Activated CD4-positive, alpha-beta memory T cell treated with anti-CD3 and anti-CD28 coated beads, Interleukin-2, amount 10 ng/mL, durations not matched to agents 7 days and 5 days (primary cell): ENCODE measurements around the gene SIRPG. TPM values are rescaled to one million over a fixed set of nuclear protein-coding genes. Genes with fewer than 3 reads are reported as not detected.

Experiments used
- CTCF ChIA-PET: fragments of 350-600 bp; sonication (Branson Sonifier 250); formaldehyde crosslinking; loops from one replicate; lab custom pipeline; 2021; ENCODE audit warnings: antibody characterized with exemption, inconsistent platforms; lab: Charles Lee
- POLR2A ChIA-PET: fragments of 350-600 bp; sonication (Branson Sonifier 250); formaldehyde crosslinking; loops from one replicate; lab custom pipeline; 2021; ENCODE audit warnings: antibody characterized with exemption; lab: Charles Lee
- DNase-seq: peaks from one replicate; pipeline ENCODE4 v3.0.0-alpha.2; 2020
- H3K27ac Mint-ChIP-seq: one replicate; pipeline ENCODE4 v1.8.0; 2021; ENCODE audit warnings: mild to moderate bottlenecking, mixed read lengths
- H3K27me3 Mint-ChIP-seq: one replicate; pipeline ENCODE4 v1.8.0; 2021; ENCODE audit warnings: mixed read lengths
- H3K36me3 Mint-ChIP-seq: one replicate; pipeline ENCODE4 v1.8.0; 2021; ENCODE audit warnings: low read depth, mixed read lengths
- H3K4me1 Mint-ChIP-seq: one replicate; pipeline ENCODE4 v1.8.0; 2021; ENCODE audit warnings: mixed read lengths
- H3K4me3 Mint-ChIP-seq: one replicate; pipeline ENCODE4 v1.8.0; 2021; ENCODE audit warnings: mild to moderate bottlenecking, mixed read lengths
- H3K9me3 Mint-ChIP-seq: one replicate; pipeline ENCODE4 v1.8.0; 2021; ENCODE audit warnings: mixed read lengths
- total RNA-seq, 2 experiments: library from RNA; stranded (reverse); gene quantifications; one replicate each; pipeline ENCODE4 v1.2.3, GENCODE V29; 2021

Gene SIRPG
- total RNA-seq, 2 experiments from 2014 or later, result 109 to 111 TPM

GRCh38 chr20:1667502-1668085, 10.0 kb upstream of the SIRPG start:
- Mint-ChIP-seq H3K36me3 (peaks cover 20% of the 10 kb centered on the region), H3K27ac (peak overlapping the region; percentile 36), H3K4me1 (peaks cover 75% of the 10 kb centered on the region), H3K9me3 (peaks cover 9% of the 10 kb centered on the region), H3K4me3 (no peak overlapping the region), H3K27me3 (no peaks in the 10 kb centered on the region)
- ChIA-PET CTCF (interaction anchor here (0.6 to 1.1 kb wide), 2 partner anchors 164 to 381 kb away, joined by 3 to 6 read pairs; no protein-coding TSS in a partner anchor), POLR2A (interaction anchor here (1.8 kb wide), 1 partner anchor 10 kb away, joined by 11 read pairs; the partner anchor contains the start of gene SIRPG)
- no peak for DNase-seq

GRCh38 chr20:1666802-1667201, 9.2 kb upstream of the SIRPG start:
- CTCF ChIA-PET, result interaction anchor here (2.1 kb wide), 1 partner anchor 10 kb away, joined by 7 read pairs; no protein-coding TSS in a partner anchor
- DNase-seq, result no peak
- H3K36me3 Mint-ChIP-seq, result peaks cover 18% of the 10 kb centered on the region
- peaks cover 9% of the 10 kb centered on the region for H3K9me3 Mint-ChIP-seq
- POLR2A ChIA-PET, result interaction anchor here (1.4 to 4.1 kb wide), 3 partner anchors 8 to 16 kb away, joined by 3 to 35 read pairs (median 11); partner anchors contain the start of gene SIRPG
- H3K27me3 Mint-ChIP-seq, result no peaks in the 10 kb centered on the region
- no peak overlapping the region for H3K4me3 Mint-ChIP-seq
- peaks cover 75% of the 10 kb centered on the region for H3K4me1 Mint-ChIP-seq
- peak overlapping the region; percentile 36 for H3K27ac Mint-ChIP-seq

- no peak for DNase-seq
- peaks cover 5% of the 10 kb centered on the region for H3K36me3 Mint-ChIP-seq
- H3K9me3 Mint-ChIP-seq, result no peaks in the 10 kb centered on the region
- no peaks in the 10 kb centered on the region for H3K27me3 Mint-ChIP-seq
- POLR2A ChIA-PET, result interaction anchor here (1.1 to 4.1 kb wide), 9 partner anchors 9 to 341 kb away, joined by 3 to 35 read pairs (median 4); partner anchors contain the start of gene SIRPG
- peak overlapping the region; percentile 77 for H3K27ac Mint-ChIP-seq
- H3K4me3 Mint-ChIP-seq, result peak overlapping the region; percentile 52
- H3K4me1 Mint-ChIP-seq, result peaks cover 76% of the 10 kb centered on the region
- CTCF ChIA-PET, result interaction anchor here (0.6 to 2.1 kb wide), 3 partner anchors 11 to 354 kb away, joined by 3 to 7 read pairs (median 3); no protein-coding TSS in a partner anchor
Measured at GRCh38 chr20:1665345-1665744, 7.8 kb upstream of the SIRPG start.

GRCh38 chr20:1664911-1665310, 7.3 kb upstream of the SIRPG start:
- H3K4me1 Mint-ChIP-seq, result peaks cover 80% of the 10 kb centered on the region
- H3K36me3 Mint-ChIP-seq, result peaks cover 5% of the 10 kb centered on the region
- H3K9me3 Mint-ChIP-seq, result no peaks in the 10 kb centered on the region
- H3K4me3 Mint-ChIP-seq, result peak overlapping the region; percentile 52
- ChIA-PET CTCF (interaction anchor here (1.0 to 2.1 kb wide), 2 partner anchors 12 to 14 kb away, joined by 3 to 7 read pairs; no protein-coding TSS in a partner anchor), POLR2A (interaction anchor here (1.1 to 4.1 kb wide), 8 partner anchors 9 to 340 kb away, joined by 3 to 35 read pairs (median 4); partner anchors contain the start of gene SIRPG)
- DNase-seq, result peak; percentile 66
- no peaks in the 10 kb centered on the region for H3K27me3 Mint-ChIP-seq
- H3K27ac Mint-ChIP-seq, result peak overlapping the region; percentile 77

GRCh38 chr20:1663917-1664316, 6.3 kb upstream of the SIRPG start:
- Mint-ChIP-seq H3K36me3 (peaks cover 5% of the 10 kb centered on the region), H3K4me3 (peak overlapping the region; percentile 15), H3K27me3 (no peaks in the 10 kb centered on the region), H3K9me3 (no peaks in the 10 kb centered on the region), H3K27ac (peak overlapping the region; percentile 77), H3K4me1 (peaks cover 88% of the 10 kb centered on the region)
- ChIA-PET POLR2A (interaction anchor here (4.1 kb wide), 1 partner anchor 11 kb away, joined by 35 read pairs; no protein-coding TSS in a partner anchor), CTCF (no interaction called here)
- no peak for DNase-seq

GRCh38 chr20:1661542-1662299, 4.1 kb upstream of the SIRPG start:
- CTCF ChIA-PET, result interaction anchor here (1.0 kb wide), 1 partner anchor 115 kb away, joined by 3 read pairs; no protein-coding TSS in a partner anchor
- peak overlapping the region; percentile 98 for H3K27ac Mint-ChIP-seq

GRCh38 chr20:1660246-1660645, 2.7 kb upstream of the SIRPG start:
- H3K9me3 Mint-ChIP-seq, result no peaks in the 10 kb centered on the region
- ChIA-PET CTCF (interaction anchor here (1.7 kb wide), 1 partner anchor 74 kb away, joined by 8 read pairs; no protein-coding TSS in a partner anchor), POLR2A (interaction anchor here (0.7 to 3.1 kb wide), 3 partner anchors 10 to 22 kb away, joined by 3 to 17 read pairs (median 7); no protein-coding TSS in a partner anchor)
- H3K27ac Mint-ChIP-seq, result peak overlapping the region; percentile 98
- DNase-seq, result no peak
- peaks cover 87% of the 10 kb centered on the region for H3K4me1 Mint-ChIP-seq
- peaks cover 14% of the 10 kb centered on the region for H3K36me3 Mint-ChIP-seq
- no peaks in the 10 kb centered on the region for H3K27me3 Mint-ChIP-seq
- H3K4me3 Mint-ChIP-seq, result peak overlapping the region; percentile 56

More at GRCh38 chr20:1661542-1662299, 4.1 kb upstream of the SIRPG start:
- no peaks in the 10 kb centered on the region for H3K27me3 Mint-ChIP-seq
- POLR2A ChIA-PET, result interaction anchor here (1.0 to 3.1 kb wide), 4 partner anchors 9 to 15 kb away, joined by 3 to 17 read pairs (median 4); no protein-coding TSS in a partner anchor
- no peak for DNase-seq
- peaks cover 91% of the 10 kb centered on the region for H3K4me1 Mint-ChIP-seq
- no peaks in the 10 kb centered on the region for H3K9me3 Mint-ChIP-seq
- no peak overlapping the region for H3K4me3 Mint-ChIP-seq
- peaks cover 8% of the 10 kb centered on the region for H3K36me3 Mint-ChIP-seq

- Mint-ChIP-seq H3K27me3 (no peaks in the 10 kb centered on the region), H3K27ac (peak overlapping the region; percentile 95), H3K4me3 (peak overlapping the region; percentile 88), H3K4me1 (peaks cover 86% of the 10 kb centered on the region), H3K9me3 (peaks cover 14% of the 10 kb centered on the region), H3K36me3 (peaks cover 44% of the 10 kb centered on the region)
- ChIA-PET CTCF (interaction anchor here (1.4 kb wide), 1 partner anchor 120 kb away, joined by 3 read pairs; no protein-coding TSS in a partner anchor), POLR2A (interaction anchor here (0.7 to 3.7 kb wide), 10 partner anchors 8 to 191 kb away, joined by 3 to 16 read pairs (median 5); partner anchors contain the start of gene NSFL1C)
- DNase-seq, result no peak
Measured at GRCh38 chr20:1656844-1657243, 735 bp downstream of the SIRPG start.

- Mint-ChIP-seq H3K36me3 (peaks cover 59% of the 10 kb centered on the region), H3K27me3 (no peaks in the 10 kb centered on the region), H3K4me3 (peak overlapping the region; percentile 80), H3K9me3 (peaks cover 18% of the 10 kb centered on the region), H3K27ac (peak overlapping the region; percentile 83), H3K4me1 (peaks cover 86% of the 10 kb centered on the region)
- ChIA-PET POLR2A (interaction anchor here (1.0 to 3.7 kb wide), 3 partner anchors 10 to 79 kb away, joined by 3 to 16 read pairs (median 4); no protein-coding TSS in a partner anchor), CTCF (no interaction called here)
- DNase-seq, result no peak
Measured at GRCh38 chr20:1654996-1655395, 2.6 kb downstream of the SIRPG start.

GRCh38 chr20:1652960-1653359, 4.6 kb downstream of the SIRPG start:
- peak; percentile 42 for DNase-seq
- Mint-ChIP-seq H3K27me3 (no peaks in the 10 kb centered on the region), H3K4me3 (peak overlapping the region; percentile 25), H3K36me3 (peaks cover 57% of the 10 kb centered on the region), H3K4me1 (peaks cover 78% of the 10 kb centered on the region), H3K27ac (peak overlapping the region; percentile 67), H3K9me3 (peaks cover 18% of the 10 kb centered on the region)
- ChIA-PET POLR2A (interaction anchor here (1.7 kb wide), 1 partner anchor 21 kb away, joined by 4 read pairs; no protein-coding TSS in a partner anchor), CTCF (no interaction called here)

- peak overlapping the region; percentile 2 for H3K4me3 Mint-ChIP-seq
- CTCF ChIA-PET, result interaction anchor here (1.9 kb wide), 1 partner anchor 125 kb away, joined by 5 read pairs; no protein-coding TSS in a partner anchor
- DNase-seq, result no peak
- H3K27me3 Mint-ChIP-seq, result no peaks in the 10 kb centered on the region
- peak overlapping the region; percentile 73 for H3K27ac Mint-ChIP-seq
- peaks cover 82% of the 10 kb centered on the region for H3K4me1 Mint-ChIP-seq
- H3K9me3 Mint-ChIP-seq, result peaks cover 18% of the 10 kb centered on the region
- H3K36me3 Mint-ChIP-seq, result peaks cover 57% of the 10 kb centered on the region
- POLR2A ChIA-PET, result interaction anchor here (1.7 kb wide), 1 partner anchor 20 kb away, joined by 4 read pairs; no protein-coding TSS in a partner anchor
Measured at GRCh38 chr20:1652104-1652503, 5.5 kb downstream of the SIRPG start.
